ENCODE data around the gene TRPM2.
"Not testable (repeated sequence)": the region's sequence is repeated elsewhere in the genome, so short reads cannot be mapped to it uniquely, and the experiment has no call there.

The TRPM2 gene

DNA sequence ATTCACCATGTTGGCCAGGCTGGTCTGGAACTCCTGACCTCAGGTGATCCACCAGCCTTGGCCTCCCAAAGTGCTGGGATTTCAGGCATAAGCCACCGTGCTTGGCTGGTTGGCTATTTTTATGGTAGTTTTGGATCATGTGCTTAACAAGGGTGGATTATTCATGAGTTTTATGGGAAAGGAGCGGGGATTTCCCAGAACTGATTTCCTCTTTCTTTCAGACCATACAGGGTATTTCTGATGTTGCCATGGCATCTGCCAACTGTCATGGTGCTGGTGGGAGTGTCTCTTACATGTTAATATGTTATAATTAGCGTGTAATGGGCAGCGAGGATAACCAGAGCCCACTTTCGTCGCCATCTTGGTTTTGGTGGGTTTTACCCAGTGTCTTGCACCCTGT, 3.2 kb downstream of the TRPM2 start:
- H3K4me3 ChIP-seq (ENCODE audit: low read depth, low read length) = no peak overlapping the region
- DNase-seq (ENCODE audit: low read depth) = no peak
- TF ChIP-seq, protein P1, sequence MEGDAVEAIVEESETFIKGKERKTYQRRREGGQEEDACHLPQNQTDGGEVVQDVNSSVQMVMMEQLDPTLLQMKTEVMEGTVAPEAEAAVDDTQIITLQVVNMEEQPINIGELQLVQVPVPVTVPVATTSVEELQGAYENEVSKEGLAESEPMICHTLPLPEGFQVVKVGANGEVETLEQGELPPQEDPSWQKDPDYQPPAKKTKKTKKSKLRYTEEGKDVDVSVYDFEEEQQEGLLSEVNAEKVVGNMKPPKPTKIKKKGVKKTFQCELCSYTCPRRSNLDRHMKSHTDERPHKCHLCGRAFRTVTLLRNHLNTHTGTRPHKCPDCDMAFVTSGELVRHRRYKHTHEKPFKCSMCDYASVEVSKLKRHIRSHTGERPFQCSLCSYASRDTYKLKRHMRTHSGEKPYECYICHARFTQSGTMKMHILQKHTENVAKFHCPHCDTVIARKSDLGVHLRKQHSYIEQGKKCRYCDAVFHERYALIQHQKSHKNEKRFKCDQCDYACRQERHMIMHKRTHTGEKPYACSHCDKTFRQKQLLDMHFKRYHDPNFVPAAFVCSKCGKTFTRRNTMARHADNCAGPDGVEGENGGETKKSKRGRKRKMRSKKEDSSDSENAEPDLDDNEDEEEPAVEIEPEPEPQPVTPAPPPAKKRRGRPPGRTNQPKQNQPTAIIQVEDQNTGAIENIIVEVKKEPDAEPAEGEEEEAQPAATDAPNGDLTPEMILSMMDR (IDR thresholded peaks at IDR 0.05; ENCODE audit: insufficient read depth, low read depth, low read length, missing control alignments) = no peak

DNA sequence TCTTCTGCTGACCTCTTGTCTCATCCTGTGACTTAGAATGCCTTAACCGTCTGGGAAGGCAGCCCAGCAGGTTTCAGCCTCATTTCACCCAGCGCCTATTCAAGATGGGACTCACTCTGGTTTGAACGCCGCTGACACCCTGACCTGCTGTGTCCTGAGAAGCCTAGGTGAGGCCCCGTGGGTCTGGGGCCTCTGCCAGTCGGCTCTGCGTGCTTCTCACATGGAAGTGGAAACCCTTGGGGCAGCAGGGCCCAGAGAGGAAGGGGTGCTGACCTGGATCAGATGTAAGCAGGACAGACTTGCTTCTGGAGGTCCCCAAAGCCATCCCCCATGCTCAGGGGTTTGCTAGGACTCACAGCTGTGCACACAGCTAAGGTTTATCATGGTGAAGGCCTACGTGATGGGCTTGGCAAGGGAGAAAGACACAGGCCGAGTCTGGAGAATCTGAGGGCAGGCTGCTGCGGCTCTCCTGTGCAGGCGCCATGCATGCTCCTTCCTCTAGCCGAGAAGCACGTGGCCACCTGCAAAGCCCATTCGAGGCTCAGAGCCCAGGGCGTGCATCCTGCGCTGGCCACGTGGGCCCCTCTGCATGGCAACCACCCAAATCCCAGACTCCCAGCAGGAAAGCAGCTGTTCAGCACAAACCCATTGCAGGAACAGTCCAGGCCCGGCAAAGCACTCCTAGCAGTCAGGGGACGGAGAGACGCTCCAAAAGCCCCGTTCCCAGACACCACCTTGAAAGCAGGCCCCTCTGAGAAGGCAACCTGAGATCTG, 3.8 kb downstream of the TRPM2 start:
- TF ChIP-seq, protein P1 (IDR thresholded peaks at IDR 0.05; ENCODE audit: insufficient read depth, low read depth, low read length, missing control alignments) = no peak
- no peak for DNase-seq (ENCODE audit: low read depth)
- H3K4me3 ChIP-seq (ENCODE audit: low read depth, low read length) = no peak overlapping the region

DNA sequence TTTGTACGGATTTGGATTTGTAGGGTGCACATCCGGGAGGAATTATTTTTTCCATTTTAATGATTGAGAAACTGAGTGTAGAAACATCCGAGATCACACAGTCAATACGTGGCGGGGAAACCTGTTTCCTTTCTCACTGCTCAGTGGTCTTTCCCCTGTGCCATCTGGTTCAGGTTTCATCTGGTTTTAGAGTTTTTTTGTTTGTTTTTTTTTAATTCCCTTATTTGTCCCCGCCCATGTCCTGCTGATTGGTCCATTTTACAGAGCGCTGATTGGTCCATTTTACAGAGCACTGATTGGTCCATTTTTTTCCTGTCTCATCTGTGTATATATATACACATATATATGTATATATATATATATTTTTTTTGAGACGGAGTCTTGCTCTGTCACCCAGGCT, 6.0 kb downstream of the TRPM2 start:
- no peak overlapping the region for H3K4me3 ChIP-seq (ENCODE audit: low read depth, low read length)
- TF ChIP-seq, protein P1 (IDR thresholded peaks at IDR 0.05; ENCODE audit: insufficient read depth, low read depth, low read length, missing control alignments) = no peak
- DNase-seq (ENCODE audit: low read depth) = no peak

DNA sequence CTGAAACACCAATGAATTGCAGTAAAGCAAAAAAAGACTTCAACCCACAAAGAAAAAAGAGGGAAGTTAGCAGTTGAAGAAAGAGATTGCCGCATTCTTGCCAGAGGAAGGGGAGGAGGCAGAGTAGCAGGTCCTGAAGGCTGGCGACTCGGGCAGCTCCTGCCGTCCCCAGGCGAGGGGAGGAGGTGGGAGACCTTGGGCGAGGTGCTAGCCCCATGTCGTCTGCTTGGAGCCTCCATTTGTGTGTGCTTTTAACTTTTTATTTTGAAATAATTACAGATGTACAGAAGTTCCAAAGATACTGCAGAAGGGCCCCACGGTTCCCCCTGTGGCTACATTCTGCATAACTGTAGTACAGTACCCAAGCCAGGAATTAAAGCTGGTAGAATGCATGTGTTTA, 6.7 kb downstream of the TRPM2 start:
- no peak for DNase-seq (ENCODE audit: low read depth)
- TF ChIP-seq, protein P1 (IDR thresholded peaks at IDR 0.05; ENCODE audit: insufficient read depth, low read depth, low read length, missing control alignments) = no peak
- H3K4me3 ChIP-seq (ENCODE audit: low read depth, low read length) = no peak overlapping the region

DNA sequence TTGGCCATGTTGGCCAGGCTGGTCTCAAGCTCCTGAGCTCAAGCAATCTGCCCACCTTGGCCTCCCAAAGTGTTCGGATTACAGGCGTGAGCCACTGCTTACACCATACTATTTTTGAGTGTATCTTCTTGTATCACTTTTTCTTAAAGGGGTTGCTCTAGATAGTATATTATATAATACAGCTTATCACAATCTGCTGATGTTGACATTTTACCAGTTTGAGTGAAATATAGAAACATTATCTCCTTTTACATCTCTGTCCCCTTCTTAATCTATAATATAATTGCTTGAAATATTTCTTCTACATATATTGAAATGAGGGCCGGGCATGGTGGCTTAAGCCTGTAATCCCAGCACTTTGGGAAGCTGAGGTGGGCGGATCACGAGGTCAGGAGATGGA, 8.5 kb downstream of the TRPM2 start:
- not testable (repeated sequence) for H3K4me3 ChIP-seq (ENCODE audit: low read depth, low read length); DNase-seq (ENCODE audit: low read depth)

DNA sequence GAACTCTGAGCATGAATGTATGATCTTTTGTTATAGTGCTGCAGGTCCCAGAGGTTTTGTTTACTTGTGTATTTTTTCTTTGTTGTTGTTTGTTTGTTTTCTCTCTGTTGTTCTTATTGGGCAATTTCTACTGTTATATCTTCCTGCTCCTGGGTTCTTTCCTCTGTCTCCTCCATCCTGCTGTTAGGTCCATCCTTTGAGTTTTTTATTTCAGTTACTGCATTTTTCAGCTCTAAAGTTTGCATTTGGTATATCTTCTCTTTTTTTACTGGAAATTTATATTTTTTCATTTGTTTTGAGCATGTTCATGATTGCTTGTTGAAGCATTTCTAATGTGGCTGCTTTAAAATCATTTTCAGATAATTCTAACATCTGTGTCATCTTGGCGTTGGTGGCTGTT, 9.9 kb downstream of the TRPM2 start:
- no peak overlapping the region for H3K4me3 ChIP-seq (ENCODE audit: low read depth, low read length)
- DNase-seq (ENCODE audit: low read depth) = no peak
- TF ChIP-seq, protein P1 (IDR thresholded peaks at IDR 0.05; ENCODE audit: insufficient read depth, low read depth, low read length, missing control alignments) = no peak

DNA sequence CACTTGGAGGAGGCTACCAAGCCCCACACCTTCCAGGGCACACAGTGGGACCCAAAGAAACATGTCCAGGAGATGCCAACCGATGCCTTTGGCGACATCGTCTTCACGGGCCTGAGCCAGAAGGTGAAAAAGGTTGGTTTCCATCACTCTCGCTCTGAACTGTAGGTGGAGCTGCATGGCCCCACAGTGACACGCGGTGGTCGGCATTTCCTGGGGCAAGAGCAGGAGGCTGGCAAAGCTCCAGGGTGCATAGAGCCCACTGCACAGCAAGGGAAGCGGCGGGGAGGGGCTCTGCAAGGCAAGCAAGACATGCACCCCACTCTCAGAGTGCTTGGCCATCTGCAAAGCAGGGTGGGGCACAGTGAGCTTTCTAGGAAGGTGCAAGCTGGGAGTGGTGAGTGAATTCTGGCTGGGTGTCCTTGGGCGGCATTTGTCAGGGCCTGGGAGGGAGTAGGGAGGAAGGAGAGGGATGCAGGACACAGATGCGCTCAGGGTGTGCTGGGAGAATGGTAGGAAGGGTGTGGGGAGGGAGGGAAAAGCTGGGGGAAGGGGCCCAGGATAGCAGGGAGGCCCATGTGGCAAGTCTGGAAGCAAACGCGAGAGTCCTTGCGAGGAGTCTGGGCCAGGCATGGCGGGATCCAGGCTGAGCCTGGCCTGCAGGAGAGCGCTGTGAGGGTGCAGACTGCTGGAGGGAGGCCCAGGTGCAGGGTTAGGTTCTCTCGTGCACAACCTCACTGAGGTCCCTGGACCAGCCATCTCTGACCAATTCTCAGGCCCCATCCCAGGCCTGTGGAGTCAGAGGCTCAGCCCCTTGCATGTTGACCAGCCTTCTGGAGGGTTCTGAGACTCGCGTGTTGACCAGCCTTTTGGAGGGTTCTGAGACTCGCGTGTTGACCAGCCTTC, 11.0 kb downstream of the TRPM2 start:
- no peak overlapping the region for H3K4me3 ChIP-seq (ENCODE audit: low read depth, low read length)
- TF ChIP-seq, protein P1 (IDR thresholded peaks at IDR 0.05; ENCODE audit: insufficient read depth, low read depth, low read length, missing control alignments) = no peak
- no peak for DNase-seq (ENCODE audit: low read depth)

Data from GM12865 (cell line).